SJSA1 (cell line): ENCODE results near the gene SPAG9. TPM values are rescaled to one million over a fixed set of nuclear protein-coding genes. Genes with fewer than 3 reads are reported as not detected.

Source experiments
- DNase-seq, 2 experiments: peaks; one replicate each; pipeline ENCODE4 v3.0.0-alpha.2; 2015 to 2020; ENCODE audit warnings: low spot score in 2 of 2, low read depth in 1 of 2
- H3K27ac ChIP-seq: fragments of 250-450 bp; sonication (Bioruptor Pico); 2 replicates; pipeline ENCODE4 v1.5.1; 2020; ENCODE audit warnings: mild to moderate bottlenecking, moderate library complexity
- H3K27me3 ChIP-seq: fragments of 250-450 bp; sonication (Bioruptor Pico); replicated peaks from 2 replicates; pipeline ENCODE4 v1.5.1; 2020; ENCODE audit warnings: mild to moderate bottlenecking, moderate library complexity
- H3K36me3 ChIP-seq: fragments of 250-450 bp; sonication (Bioruptor Pico); 2 replicates; pipeline ENCODE4 v1.5.1; 2020; ENCODE audit warnings: mild to moderate bottlenecking
- H3K4me1 ChIP-seq: fragments of 250-450 bp; sonication (Bioruptor Pico); replicated peaks from 2 replicates; pipeline ENCODE4 v1.6.1; 2021; ENCODE audit warnings: mild to moderate bottlenecking
- H3K4me3 ChIP-seq: fragments of 250-450 bp; sonication (Bioruptor Pico); 2 replicates; pipeline ENCODE4 v1.5.1; 2020; ENCODE audit warnings: mild to moderate bottlenecking
- H3K9me3 ChIP-seq: fragments of 250-450 bp; sonication (Bioruptor Pico); replicated peaks from 2 replicates; pipeline ENCODE4 v1.5.1; 2020; ENCODE audit warnings: mild to moderate bottlenecking
- total RNA-seq: library from RNA; depleted of rRNA; stranded (reverse); fragments of >200 nt; shearing (Covaris generic); gene quantifications from 2 replicates; pipeline ENCODE4 v1.2.3, GENCODE V29; 2014; rRNA removed

Gene SPAG9
- total RNA-seq, 1 experiment from 2014 or later, result 138 TPM

DNA sequence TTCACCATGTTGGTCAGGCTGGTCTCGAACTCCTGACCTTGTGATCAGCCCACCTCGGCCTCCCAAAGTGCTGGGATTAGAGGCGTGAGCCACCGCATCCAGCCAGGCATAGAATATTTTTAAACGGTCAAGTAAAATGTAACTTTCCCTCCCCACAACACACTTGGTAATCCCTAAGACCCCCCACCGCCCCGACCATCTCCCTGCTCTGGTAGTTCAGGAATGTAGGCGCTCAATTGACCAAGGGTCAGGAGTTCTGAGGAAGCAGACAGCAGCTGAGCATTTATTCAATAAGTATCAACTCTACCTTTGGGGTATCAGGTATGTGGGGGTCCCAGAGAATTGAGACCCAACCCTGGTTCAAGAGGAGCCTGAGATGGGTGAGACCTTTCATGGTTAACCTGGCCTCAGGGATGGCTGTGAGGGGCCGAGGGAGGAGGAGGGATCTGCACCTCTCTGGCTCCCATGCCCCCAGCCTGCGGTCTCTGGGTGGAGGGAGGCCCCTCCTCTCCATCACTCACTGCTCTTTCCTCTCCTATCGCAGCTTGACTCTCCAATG is 206.1 kb downstream of the SPAG9 start:
- Histone ChIP-seq H3K27me3 (no peaks in the 10 kb centered on the region), H3K36me3 (no peaks in the 10 kb centered on the region), H3K4me1 (peaks cover 3% of the 10 kb centered on the region), H3K27ac (no peak overlapping the region), H3K9me3 (no peaks in the 10 kb centered on the region), H3K4me3 (no peak overlapping the region)
- DNase-seq, result no peak

GRCh38 chr17:50913120-50913519 is 207.5 kb downstream of the SPAG9 start:
- DNase-seq, result no peak
- no peak overlapping the region for H3K27ac ChIP-seq
- no peaks in the 10 kb centered on the region for H3K27me3 ChIP-seq
- H3K4me1 ChIP-seq, result no peaks in the 10 kb centered on the region
- no peaks in the 10 kb centered on the region for H3K9me3 ChIP-seq
- H3K4me3 ChIP-seq, result no peak overlapping the region
- H3K36me3 ChIP-seq, result no peaks in the 10 kb centered on the region

Other genes with a start within 250 kb of the SPAG9 start
- gene NME1, start 32.7 kb upstream of the SPAG9 start, total RNA-seq, result 314 and 437 TPM in 2 replicates
- 970 and 1,165 TPM in 2 replicates for gene NME2, start 45.5 kb upstream of the SPAG9 start, total RNA-seq
- 7.4 and 11.3 TPM in 2 replicates for gene MBTD1, start 139.2 kb upstream of the SPAG9 start, total RNA-seq
- gene UTP18, start 139.7 kb upstream of the SPAG9 start, total RNA-seq, result 90.7 and 95.1 TPM in 2 replicates